GM18868 (cell line): Measurements from ENCODE around the gene RAC3.

Experiments
- ATAC-seq: cut with Tn5 transposase; IDR thresholded peaks from one replicate; pipeline ENCODE4 v1.9.1; 2021; ENCODE audit warnings: mild to moderate bottlenecking, moderate library complexity; ENCODE audit not compliant: unreplicated experiment

RAC3 gene

GRCh38 chr17:81998691-81999438 lies 32.6 kb upstream of the RAC3 start:
- ATAC-seq = no peak

GRCh38 chr17:81999587-81999975 lies 31.9 kb upstream of the RAC3 start:
- no peak for ATAC-seq

- no peak for ATAC-seq
Measured at GRCh38 chr17:81999976-82000802, 31.3 kb upstream of the RAC3 start.

DNA sequence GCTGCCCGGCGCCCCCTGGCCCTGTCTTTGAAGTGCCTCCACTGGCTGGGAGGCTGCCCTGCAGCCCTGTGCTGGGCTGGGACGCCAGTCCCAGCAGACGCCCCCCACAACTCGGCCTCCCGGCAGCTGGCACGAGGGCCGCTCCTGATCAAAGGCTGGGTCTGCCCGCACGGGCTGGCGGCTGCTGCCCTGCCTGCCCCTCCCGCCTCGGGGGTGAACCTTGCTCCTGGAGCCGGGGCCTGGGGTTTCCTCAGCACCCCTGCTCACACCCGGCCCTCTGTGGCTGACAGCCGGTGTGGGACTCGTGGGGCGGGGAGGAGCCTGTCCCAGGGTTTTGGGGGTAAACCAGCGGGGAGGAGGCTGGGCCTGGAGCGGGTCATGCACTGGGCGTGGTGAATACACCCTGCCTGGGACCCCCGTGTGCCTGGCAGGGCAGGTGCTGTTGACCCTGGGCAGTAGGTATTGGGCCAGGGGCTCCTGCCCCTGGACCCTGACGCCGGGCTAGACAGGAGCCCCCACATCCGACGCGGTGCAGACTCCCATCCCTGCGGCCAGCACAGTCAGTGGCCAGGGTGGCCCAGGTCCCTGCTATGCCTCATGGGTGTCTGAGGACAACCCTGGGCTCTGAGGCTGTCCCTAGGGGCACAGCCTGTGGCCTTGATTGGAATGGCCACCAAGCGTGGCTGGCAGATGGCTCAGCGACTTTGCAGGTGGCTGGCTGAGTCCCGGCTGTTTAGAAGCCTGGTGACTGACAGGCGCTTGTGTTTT lies 30.5 kb upstream of the RAC3 start:
- no peak for ATAC-seq

- no peak for ATAC-seq
Measured at GRCh38 chr17:82001571-82002056, 29.9 kb upstream of the RAC3 start.

GRCh38 chr17:82003411-82004381 lies 27.8 kb upstream of the RAC3 start:
- ATAC-seq = no peak

- no peak for ATAC-seq
Measured at GRCh38 chr17:82004517-82005455, 26.7 kb upstream of the RAC3 start.

GRCh38 chr17:82005701-82006348 lies 25.7 kb upstream of the RAC3 start:
- ATAC-seq = no peak

DNA sequence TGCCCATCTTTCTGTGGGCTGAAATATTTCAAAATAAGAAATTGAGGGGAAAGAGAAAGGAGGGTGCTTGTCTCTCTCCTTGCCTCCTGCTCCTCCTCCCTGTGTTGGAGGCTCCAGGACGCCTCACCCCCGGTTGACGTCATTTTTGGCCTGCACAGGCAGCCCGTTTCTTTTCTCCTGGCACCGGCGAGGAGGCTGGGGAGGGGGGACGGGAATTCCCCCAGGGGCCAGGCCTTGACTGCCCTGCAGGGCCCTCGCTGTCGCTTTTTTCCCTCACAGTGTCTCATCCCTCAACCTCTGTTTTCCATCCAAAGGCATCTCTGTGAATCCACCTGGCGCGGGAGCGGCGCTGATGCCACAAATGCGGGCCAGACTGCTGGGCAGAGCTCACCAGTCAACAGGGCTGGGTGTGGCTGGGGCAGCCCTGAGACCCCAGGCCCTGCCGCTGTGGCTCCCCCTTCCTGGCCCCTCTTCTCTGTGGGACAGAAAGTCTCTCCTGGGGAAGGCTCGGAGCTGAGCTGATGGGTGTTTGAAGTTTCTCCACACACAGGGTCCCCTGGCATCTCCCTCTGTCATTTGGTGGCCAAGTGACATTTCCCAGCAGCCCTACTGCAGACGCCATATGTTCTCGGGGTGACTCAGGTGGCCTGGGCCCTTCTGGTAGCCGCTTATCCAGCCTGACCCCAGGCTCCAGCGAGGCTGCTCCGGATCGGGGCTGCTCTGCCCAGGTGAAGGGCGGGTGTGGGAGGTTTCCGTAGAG lies 24.8 kb upstream of the RAC3 start:
- no peak for ATAC-seq

- ATAC-seq = no peak
Measured at GRCh38 chr17:82007228-82007494, 24.3 kb upstream of the RAC3 start.

DNA sequence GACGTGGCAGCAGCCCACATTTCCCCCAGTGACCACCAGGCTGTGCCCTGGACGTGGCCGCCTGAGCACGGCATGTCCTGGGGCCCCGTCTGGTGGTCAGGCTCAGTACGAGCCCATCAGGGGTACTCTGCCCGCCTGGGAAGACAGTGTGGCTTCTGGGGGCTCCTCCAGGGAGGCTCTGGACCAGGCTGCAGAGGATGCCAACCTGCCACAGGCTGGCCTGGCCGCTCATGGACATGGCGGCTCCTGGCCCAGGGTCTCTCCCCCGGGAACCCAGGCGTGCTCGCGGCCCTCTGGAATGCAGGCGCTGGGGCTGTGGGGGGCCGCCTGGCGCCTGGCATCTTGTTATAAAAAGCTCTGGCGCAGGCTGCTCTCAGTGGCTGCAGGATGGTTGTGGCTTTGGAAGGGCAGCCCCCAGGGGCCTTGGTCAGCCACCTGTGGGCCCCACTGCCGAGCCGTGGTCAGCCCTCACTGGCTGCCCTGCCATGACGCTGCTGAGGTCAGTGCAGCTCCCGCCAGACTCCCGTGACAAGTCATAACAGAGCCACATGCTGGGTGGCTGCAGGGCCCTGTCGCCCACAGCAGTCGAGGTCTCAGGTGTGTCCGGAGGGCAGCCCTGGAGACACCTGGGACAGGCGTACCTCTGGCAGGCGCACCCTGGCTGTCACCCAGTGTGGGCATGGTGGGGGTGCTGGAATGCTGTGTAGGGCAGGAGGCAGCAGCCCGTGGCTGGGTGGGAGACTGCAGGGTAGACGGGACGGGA lies 23.8 kb upstream of the RAC3 start:
- no peak for ATAC-seq

DNA sequence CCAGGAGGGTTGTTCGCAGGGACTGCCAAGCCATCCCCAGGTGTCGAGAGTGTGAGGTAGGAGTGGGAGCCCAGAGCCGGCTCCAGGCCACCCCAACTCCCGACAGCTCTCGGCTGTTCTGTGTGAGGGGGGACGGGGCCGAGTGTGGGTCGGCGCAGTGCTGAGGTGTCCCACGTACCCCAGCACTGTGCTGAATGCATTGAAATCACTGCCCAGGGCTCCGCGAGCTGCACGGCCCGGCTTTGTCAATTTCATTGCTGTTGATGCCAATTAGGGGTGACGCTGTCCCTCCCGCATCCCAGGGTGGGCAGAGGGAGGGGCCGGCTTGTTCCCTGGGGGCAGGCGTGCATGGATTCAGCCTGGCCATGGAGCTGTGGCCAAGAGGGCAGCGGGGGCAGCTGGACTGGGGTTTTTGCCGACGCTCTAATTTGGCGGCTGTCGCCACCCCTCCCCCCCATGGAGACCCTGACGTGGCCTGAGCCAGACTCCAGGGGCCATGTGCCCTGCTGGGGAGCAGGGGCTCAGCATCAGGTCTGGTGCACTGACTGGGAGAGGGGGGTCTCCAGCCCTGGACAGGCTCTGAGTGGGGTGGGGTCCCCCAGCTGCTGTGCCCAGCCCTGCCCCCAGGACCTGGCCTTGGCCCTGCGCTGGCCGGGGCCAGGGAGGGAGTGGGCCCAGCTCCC lies 23.1 kb upstream of the RAC3 start:
- ATAC-seq = no peak

GRCh38 chr17:82008941-82009405 lies 22.5 kb upstream of the RAC3 start:
- no peak for ATAC-seq

DNA sequence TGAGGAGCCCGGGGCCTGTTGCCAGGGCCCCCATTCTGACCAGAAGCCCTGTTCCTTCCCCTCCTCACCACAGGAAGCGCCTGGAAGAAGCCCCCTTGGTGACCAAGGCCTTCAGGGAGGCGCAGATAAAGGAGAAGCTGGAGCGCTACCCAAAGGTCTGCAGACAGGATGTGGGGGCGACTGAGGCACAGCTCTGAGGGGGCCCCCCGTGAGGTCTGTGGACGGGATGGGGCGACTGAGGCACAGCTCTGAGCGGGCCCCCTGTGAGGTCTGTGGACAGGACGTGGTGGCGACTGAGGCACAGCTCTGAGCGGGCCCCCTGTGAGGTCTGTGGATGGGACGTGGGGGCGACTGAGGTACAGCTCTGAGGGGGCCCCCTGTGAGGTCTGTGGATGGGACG lies 22.1 kb upstream of the RAC3 start:
- ATAC-seq = no peak

DNA sequence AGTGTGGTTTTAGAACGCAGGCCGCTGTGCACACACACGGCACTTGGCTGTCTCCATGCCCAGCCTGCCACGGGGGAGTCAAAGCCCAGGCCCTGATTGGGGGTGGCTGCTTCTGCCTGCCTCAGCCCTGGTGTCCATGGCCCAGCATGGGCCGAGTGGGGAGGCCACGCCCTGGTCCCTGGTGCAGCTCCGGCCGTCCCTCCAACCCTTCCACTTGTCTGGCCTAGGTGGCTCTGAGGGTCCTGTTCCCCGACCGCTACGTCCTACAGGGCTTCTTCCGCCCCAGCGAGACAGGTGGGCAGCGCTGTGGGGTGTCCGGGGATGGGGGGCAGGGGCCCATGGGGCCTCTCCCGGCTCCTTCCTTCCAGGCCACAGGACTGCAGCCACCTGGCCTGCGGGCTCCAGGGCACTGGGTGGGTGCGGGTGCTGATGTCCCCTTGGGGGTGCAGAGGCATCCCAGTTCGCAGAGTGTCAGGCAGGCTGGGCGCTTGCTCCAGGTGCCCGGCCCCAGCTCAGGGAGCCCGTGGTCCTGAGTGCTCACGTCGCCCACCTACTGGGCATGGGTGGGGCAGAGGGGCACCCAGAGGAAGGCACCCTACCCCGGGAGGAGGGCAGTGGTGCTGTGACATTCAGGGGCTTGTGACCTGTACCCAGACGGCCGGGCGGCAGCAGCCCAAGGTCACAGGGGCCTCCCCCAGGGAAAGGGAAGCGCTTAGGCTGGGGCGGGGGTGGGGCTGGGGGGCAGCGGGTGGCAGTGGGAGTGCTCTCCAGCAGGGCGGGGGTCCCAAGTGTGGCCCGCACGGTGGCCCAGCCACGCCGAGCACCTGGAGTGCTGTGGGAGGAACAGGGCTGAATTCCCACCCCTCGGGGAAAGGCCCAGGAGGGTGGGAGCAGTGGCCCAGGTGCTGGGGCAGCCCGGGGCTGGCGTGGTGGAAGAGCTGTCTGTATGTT lies 20.6 kb upstream of the RAC3 start:
- ATAC-seq = no peak
